BE2C (cell line): ENCODE results near the gene FRMD8.

ENCODE experiments used
- DNase-seq: peaks from one replicate; pipeline ENCODE4 v3.0.0-alpha.2; 2020
- H3K27me3 ChIP-seq: fragments of 250-450 bp; sonication (Bioruptor Pico); 2 replicates; pipeline ENCODE4 v1.5.1; 2020; ENCODE audit warnings: mild to moderate bottlenecking
- H3K36me3 ChIP-seq: fragments of 250-450 bp; sonication (Bioruptor Pico); 2 replicates; pipeline ENCODE4 v1.5.1; 2020; ENCODE audit warnings: mild to moderate bottlenecking
- H3K4me1 ChIP-seq: fragments of 250-450 bp; sonication (Bioruptor Pico); 2 replicates; pipeline ENCODE4 v1.5.1; 2020
- H3K4me3 ChIP-seq: 2 replicates; pipeline ENCODE4 v1.5.1; 2011; ENCODE audit warnings: low read depth, low read length
- H3K9me3 ChIP-seq: fragments of 250-450 bp; sonication (Bioruptor Pico); 2 replicates; pipeline ENCODE4 v1.5.1; 2020
- TF ChIP-seq, protein P1 (sequence below): IDR thresholded peaks from 2 replicates; pipeline ENCODE4 v1.5.1; 2012; ENCODE audit warnings: mild to moderate bottlenecking, low read depth, low read length

The FRMD8 gene

DNA sequence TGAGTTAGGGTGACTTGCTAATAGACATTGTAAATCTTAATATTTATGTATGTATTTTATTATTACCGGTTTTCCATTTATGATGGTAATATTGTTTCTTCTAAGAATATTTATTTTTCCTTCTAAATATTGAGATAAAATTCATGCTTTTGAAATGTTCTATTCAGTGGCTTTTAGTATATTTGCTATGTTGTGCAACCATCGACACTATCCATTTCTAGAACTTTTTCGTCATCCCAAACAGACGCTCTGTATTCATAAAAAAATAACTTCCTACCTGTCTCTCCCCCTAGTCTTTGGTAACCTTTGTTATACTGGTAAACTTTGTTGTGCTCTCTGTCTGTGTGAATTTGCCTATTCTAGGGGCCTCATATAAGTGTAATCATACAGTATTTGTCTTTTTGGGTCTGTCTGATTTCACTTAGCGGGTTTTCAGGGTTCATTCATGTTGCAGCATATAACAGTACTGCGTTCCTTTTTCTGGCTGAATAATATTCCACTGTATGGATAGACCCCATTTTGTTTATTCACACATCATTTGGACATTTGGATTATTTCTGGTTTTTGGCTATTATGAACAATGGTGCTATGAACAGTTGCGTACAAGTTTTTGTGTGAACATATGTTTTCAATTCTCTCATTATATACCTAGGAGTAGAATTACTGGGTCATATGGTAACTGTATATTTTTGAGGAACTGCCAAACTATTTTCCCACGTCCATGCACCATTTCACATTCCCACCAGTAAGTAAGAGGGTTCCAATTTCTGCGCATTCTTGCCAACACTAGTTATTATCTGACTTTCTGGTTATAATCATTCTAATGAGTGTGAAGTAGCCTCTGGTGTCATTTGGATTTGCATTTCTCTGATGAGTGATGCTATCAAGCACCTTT, 52.1 kb downstream of the FRMD8 start:
- Histone ChIP-seq H3K27me3 (no peaks in the 10 kb centered on the region), H3K4me3 (no peak overlapping the region), H3K9me3 (no peaks in the 10 kb centered on the region), H3K4me1 (no peaks in the 10 kb centered on the region), H3K36me3 (peaks cover 30% of the 10 kb centered on the region)
- DNase-seq = no peak
- TF ChIP-seq, protein P1, sequence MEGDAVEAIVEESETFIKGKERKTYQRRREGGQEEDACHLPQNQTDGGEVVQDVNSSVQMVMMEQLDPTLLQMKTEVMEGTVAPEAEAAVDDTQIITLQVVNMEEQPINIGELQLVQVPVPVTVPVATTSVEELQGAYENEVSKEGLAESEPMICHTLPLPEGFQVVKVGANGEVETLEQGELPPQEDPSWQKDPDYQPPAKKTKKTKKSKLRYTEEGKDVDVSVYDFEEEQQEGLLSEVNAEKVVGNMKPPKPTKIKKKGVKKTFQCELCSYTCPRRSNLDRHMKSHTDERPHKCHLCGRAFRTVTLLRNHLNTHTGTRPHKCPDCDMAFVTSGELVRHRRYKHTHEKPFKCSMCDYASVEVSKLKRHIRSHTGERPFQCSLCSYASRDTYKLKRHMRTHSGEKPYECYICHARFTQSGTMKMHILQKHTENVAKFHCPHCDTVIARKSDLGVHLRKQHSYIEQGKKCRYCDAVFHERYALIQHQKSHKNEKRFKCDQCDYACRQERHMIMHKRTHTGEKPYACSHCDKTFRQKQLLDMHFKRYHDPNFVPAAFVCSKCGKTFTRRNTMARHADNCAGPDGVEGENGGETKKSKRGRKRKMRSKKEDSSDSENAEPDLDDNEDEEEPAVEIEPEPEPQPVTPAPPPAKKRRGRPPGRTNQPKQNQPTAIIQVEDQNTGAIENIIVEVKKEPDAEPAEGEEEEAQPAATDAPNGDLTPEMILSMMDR = no peak

GRCh38 chr11:65439331-65440181, 53.1 kb downstream of the FRMD8 start:
- Histone ChIP-seq H3K27me3 (no peaks in the 10 kb centered on the region), H3K9me3 (no peaks in the 10 kb centered on the region), H3K36me3 (peaks cover 28% of the 10 kb centered on the region), H3K4me3 (no peak overlapping the region), H3K4me1 (no peaks in the 10 kb centered on the region)
- TF ChIP-seq, protein P1 = no peak
- DNase-seq = no peak

DNA sequence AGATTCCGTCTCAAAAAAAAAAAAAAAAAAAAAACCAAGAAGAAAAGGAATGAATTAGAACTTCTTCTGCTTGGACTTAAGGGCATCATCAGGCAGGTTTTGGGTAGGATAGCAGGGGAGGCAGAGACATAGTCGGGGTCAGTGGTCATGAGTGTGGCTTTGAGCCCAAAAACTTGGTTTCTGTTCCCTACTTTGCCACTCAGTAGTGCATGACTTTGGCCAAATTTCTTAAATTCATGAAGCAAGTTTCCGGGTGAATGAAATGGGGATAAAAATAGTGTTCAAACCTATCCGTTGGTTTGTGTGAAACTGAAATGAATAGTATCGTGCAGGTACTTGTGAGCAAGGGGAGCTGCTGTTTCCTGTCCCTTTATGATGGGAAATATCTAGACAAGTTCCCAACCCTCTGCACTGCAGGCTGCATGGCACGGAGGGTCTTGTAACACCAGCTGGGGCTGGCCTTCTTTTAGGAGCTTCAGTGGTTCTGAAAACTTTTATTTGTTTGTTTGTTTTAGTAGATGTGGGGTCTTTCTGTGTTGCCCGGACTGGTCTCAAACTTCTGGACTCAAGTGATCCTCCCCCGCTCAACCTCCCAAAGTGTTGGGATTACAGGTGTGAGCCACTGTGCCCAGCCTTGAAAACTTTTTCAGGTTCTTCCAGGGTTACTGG, 54.5 kb downstream of the FRMD8 start:
- no peaks in the 10 kb centered on the region for H3K9me3 ChIP-seq
- H3K36me3 ChIP-seq = peaks cover 16% of the 10 kb centered on the region
- DNase-seq = no peak
- H3K4me1 ChIP-seq = no peaks in the 10 kb centered on the region
- TF ChIP-seq, protein P1 = no peak
- no peaks in the 10 kb centered on the region for H3K27me3 ChIP-seq
- no peak overlapping the region for H3K4me3 ChIP-seq

GRCh38 chr11:65442842-65443331, 56.5 kb downstream of the FRMD8 start:
- H3K4me1 ChIP-seq = no peaks in the 10 kb centered on the region
- H3K4me3 ChIP-seq = no peak overlapping the region
- TF ChIP-seq, protein P1 = no peak
- no peaks in the 10 kb centered on the region for H3K9me3 ChIP-seq
- no peak for DNase-seq
- H3K27me3 ChIP-seq = no peaks in the 10 kb centered on the region
- H3K36me3 ChIP-seq = peaks cover 5% of the 10 kb centered on the region

DNA sequence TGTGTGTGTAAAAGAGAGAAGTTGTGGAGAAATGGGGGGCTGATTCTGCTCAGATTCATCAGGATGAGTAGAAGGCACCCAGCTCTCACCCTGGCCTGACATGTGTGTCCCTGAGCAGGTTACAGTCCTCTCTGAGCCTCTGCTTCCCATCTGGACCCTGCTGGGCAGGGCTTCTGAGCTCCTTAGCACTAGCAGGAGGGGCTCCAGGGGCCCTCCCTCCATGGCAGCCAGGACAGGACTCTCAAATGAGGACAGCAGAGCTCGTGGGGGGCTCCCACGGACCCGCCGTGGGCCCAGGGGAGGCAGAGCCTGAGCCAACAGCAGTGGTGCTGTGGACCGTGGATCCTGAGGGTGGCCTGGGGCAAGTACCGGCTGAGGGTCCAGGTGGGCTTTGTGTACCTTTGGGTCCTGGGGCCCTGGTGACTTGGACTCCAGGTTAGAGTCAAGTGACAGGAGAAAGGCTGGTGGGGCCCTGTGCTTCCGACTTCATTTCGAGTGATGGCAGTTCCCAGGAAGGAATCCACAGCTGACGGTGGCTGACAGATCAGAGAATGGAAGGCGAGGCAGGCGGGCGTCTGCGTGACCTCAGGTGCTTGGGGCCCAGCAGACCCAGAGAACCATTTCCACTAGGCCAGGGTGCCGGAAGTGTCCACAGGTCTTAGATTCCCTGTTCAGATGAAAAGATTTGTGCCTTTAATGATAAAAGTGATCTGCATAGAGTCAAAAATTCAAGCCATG, 58.0 kb downstream of the FRMD8 start:
- Histone ChIP-seq H3K4me1 (no peaks in the 10 kb centered on the region), H3K27me3 (no peaks in the 10 kb centered on the region), H3K9me3 (no peaks in the 10 kb centered on the region), H3K4me3 (no peak overlapping the region), H3K36me3 (no peaks in the 10 kb centered on the region; the same call in 1 of the 2 replicates)
- no peak for DNase-seq
- TF ChIP-seq, protein P1 = no peak
